LHCN-M2 (cell line): ENCODE results near the gene ZNF8. TPM values are rescaled to one million over a fixed set of nuclear protein-coding genes. Genes with fewer than 3 reads are reported as not detected.
"Not testable (repeated sequence)": the region's sequence is repeated elsewhere in the genome, so short reads cannot be mapped to it uniquely, and the experiment has no call there.

Experiments
- DNase-seq: peaks from one replicate; pipeline ENCODE4 v3.0.0-alpha.2; 2012; ENCODE audit warnings: low read depth
- polyA plus RNA-seq: library from polyadenylated mRNA; unstranded; fragments of >200 nt; gene quantifications from one replicate; pipeline ENCODE4 v1.2.1, GENCODE V29; 2012; ENCODE audit warnings: missing spikeins
- total RNA-seq: library from RNA; depleted of rRNA; stranded (reverse); fragments of >200 nt; gene quantifications from 2 replicates; pipeline ENCODE4 v1.2.3, GENCODE V29; 2014; rRNA removed

ZNF8 gene
- total RNA-seq = 4.5 and 6.2 TPM in 2 replicates
- polyA plus RNA-seq = 1.7 TPM

- DNase-seq = peak; percentile 99
Measured at GRCh38 chr19:58278541-58279041, at the start of gene ZNF8. ZNF8 (plus strand) TSS chr19:58278955; CDS start chr19:58279082, 127 bp downstream.

- peak; percentile 40 for DNase-seq
Measured at GRCh38 chr19:58229255-58229639, 49.5 kb upstream of the ZNF8 start.

GRCh38 chr19:58237324-58237723 lies 41.4 kb upstream of the ZNF8 start:
- DNase-seq = no peak

- no peak for DNase-seq
Measured at GRCh38 chr19:58243351-58243750, 35.4 kb upstream of the ZNF8 start.

- DNase-seq = no peak
Measured at GRCh38 chr19:58248886-58249285, 29.9 kb upstream of the ZNF8 start.

GRCh38 chr19:58252102-58252685 lies 26.6 kb upstream of the ZNF8 start:
- peak; percentile 54 for DNase-seq

GRCh38 chr19:58258259-58258658 lies 20.5 kb upstream of the ZNF8 start:
- not testable (repeated sequence) for DNase-seq

- peak; percentile 13 for DNase-seq
Measured at GRCh38 chr19:58261600-58261967, 17.2 kb upstream of the ZNF8 start.

- DNase-seq = peak; percentile 19
Measured at GRCh38 chr19:58261968-58262921, 16.5 kb upstream of the ZNF8 start.

- peak; percentile 6 for DNase-seq
Measured at GRCh38 chr19:58262922-58263296, 15.8 kb upstream of the ZNF8 start.

- DNase-seq = no peak
Measured at GRCh38 chr19:58265100-58265499, 13.7 kb upstream of the ZNF8 start.

GRCh38 chr19:58268344-58268743 lies 10.4 kb upstream of the ZNF8 start:
- no peak for DNase-seq

- peak; percentile 90 for DNase-seq
Measured at GRCh38 chr19:58274771-58275201, 4.0 kb upstream of the ZNF8 start.

GRCh38 chr19:58275564-58275963 lies 3.2 kb upstream of the ZNF8 start:
- no peak for DNase-seq

- DNase-seq = no peak
Measured at GRCh38 chr19:58277197-58277596, 1.6 kb upstream of the ZNF8 start.

GRCh38 chr19:58277748-58278540 lies 811 bp upstream of the ZNF8 start:
- no peak for DNase-seq

- DNase-seq = peak; percentile 52
Measured at GRCh38 chr19:58279042-58279924, 528 bp downstream of the ZNF8 start.

- DNase-seq = no peak
Measured at GRCh38 chr19:58279925-58280316, 1.2 kb downstream of the ZNF8 start.

GRCh38 chr19:58284199-58284598 lies 5.4 kb downstream of the ZNF8 start:
- no peak for DNase-seq

- no peak for DNase-seq
Measured at GRCh38 chr19:58291943-58292342, 13.2 kb downstream of the ZNF8 start.
